ENCODE data around the gene TMEM179B. TPM values are rescaled to one million over a fixed set of nuclear protein-coding genes. Genes with fewer than 3 reads are reported as not detected.

TMEM179B gene
- total and polyA plus RNA-seq, 2 of the 4 experiments (the other 2 are of a cell fraction), result 29.4 to 67.1 TPM

- TF ChIP-seq, protein P1, sequence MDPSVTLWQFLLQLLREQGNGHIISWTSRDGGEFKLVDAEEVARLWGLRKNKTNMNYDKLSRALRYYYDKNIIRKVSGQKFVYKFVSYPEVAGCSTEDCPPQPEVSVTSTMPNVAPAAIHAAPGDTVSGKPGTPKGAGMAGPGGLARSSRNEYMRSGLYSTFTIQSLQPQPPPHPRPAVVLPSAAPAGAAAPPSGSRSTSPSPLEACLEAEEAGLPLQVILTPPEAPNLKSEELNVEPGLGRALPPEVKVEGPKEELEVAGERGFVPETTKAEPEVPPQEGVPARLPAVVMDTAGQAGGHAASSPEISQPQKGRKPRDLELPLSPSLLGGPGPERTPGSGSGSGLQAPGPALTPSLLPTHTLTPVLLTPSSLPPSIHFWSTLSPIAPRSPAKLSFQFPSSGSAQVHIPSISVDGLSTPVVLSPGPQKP (IDR thresholded peaks at IDR 0.05; ENCODE audit: borderline replicate concordance, low read depth, low read length), result no peak
- TF ChIP-seq SMC3 (IDR thresholded peaks at IDR 0.05; ENCODE audit: low read depth, low read length), result no peak
- TF ChIP-seq FOS (IDR thresholded peaks at IDR 0.05; ENCODE audit: low read depth, low read length), result no peak
Observed at GRCh38 chr11:62771144-62772021, 15.8 kb upstream of the TMEM179B start, which contains the start of gene TAF6L (continued).

GRCh38 chr11:62774407-62774806 is 12.8 kb upstream of the TMEM179B start:
- H3K18ac ChIP-seq (ENCODE audit: low read depth, low read length), result no peak overlapping the region

More at GRCh38 chr11:62774407-62774806, 12.8 kb upstream of the TMEM179B start:
- Histone ChIP-seq H2BK120ac (ENCODE audit: low read depth, low read length) (no peak overlapping the region), H3K23ac (ENCODE audit: low read depth, low read length) (no peak overlapping the region), H3K36me3 (ENCODE audit: control insufficient read depth, insufficient read depth, low read length) (peaks cover 26% of the 10 kb centered on the region), H2AK9ac (replicated peaks; ENCODE audit: low read depth, low read length, poor library complexity) (no peak overlapping the region), H3K56ac (ENCODE audit: extremely low read depth, insufficient read depth, low read length) (no peak overlapping the region), H3K4me2 (ENCODE audit: low read depth, low read length) (no peak overlapping the region), H3K4me3 (ENCODE audit: insufficient read depth, low read depth, low read length) (no peak overlapping the region), H2AFZ (replicated peaks; ENCODE audit: low read length, poor library complexity) (no peak overlapping the region), H4K91ac (ENCODE audit: insufficient read depth, low read depth, low read length) (no peak overlapping the region), H2BK5ac (ENCODE audit: low read depth, low read length, poor library complexity, severe bottlenecking) (no peak overlapping the region), H4K8ac (ENCODE audit: low read depth in 2 of 2, low read length in 2 of 2) (no peak overlapping the region), H3K9me3 (ENCODE audit: control insufficient read depth, insufficient read depth, low read length) (no peaks in the 10 kb centered on the region), H2BK20ac (ENCODE audit: low read depth, low read length) (no peak overlapping the region), H4K20me1 (ENCODE audit: insufficient read depth, low read length) (no peaks in the 10 kb centered on the region), H3K27ac (ENCODE audit: insufficient read depth, low read length) (no peak overlapping the region), H3K79me1 (ENCODE audit: low read depth in 1 of 2, low read length in 2 of 2) (peaks cover 8 to 31% of the 10 kb centered on the region in 2 experiments), H4K5ac (ENCODE audit: low read depth, low read length) (no peak overlapping the region), H3K9ac (ENCODE audit: low read depth, low read length) (no peak overlapping the region), H3K4ac (ENCODE audit: low read depth, low read length) (no peak overlapping the region), H2BK15ac (ENCODE audit: low read depth, low read length) (no peak overlapping the region), H2AK5ac (ENCODE audit: low read depth, low read length) (no peak overlapping the region), H3K4me1 (ENCODE audit: control insufficient read depth, insufficient read depth, low read length) (peaks cover 3% of the 10 kb centered on the region), H3K27me3 (ENCODE audit: control insufficient read depth, insufficient read depth, low read length) (no peaks in the 10 kb centered on the region), H3K14ac (replicated peaks; ENCODE audit: low read depth, low read length) (no peak overlapping the region), H3K9me1 (ENCODE audit: insufficient read depth, low read length) (0 out of 2 replicates have a peak, but pooled peaks cover 3% of the 10 kb centered on the region)
- TF ChIP-seq MAFK (IDR thresholded peaks at IDR 0.05; ENCODE audit: low read depth, low read length) (no peak), RFX5 (IDR thresholded peaks at IDR 0.05; ENCODE audit: low read depth, low read length) (no peak), RAD21 (IDR thresholded peaks at IDR 0.05; ENCODE audit: low read length) (no peak), CEBPB (IDR thresholded peaks at IDR 0.05; ENCODE audit: low read depth, low read length) (no peak), POLR2A (IDR thresholded peaks at IDR 0.05; ENCODE audit: low read depth, low read length) (no peak)
- ChIA-PET POLR2A (ENCODE audit: unreplicated experiment) (no interaction called here), CTCF (interaction anchor here (2.4 kb wide), 1 partner anchor 12 kb away, joined by 7 read pairs; no protein-coding TSS in a partner anchor)
- in situ Hi-C loops (cut with MboI; ENCODE audit: low sequenced_read_pairs), result no loop called here
- intact Hi-C loops (cut with micrococcal nuclease), result no loop called here
- ATAC-seq (ENCODE audit: low read depth), result no peak
- no TSS peak for BruUV-seq (replicated peaks)
- dilution Hi-C loops (cut with HindIII; ENCODE audit: low sequenced_read_pairs, unreplicated experiment), result no loop called here
- DNase-seq, result no peak
- 100% methylated on average over 4 of the region's 6 CpGs; no CpG with 5 or more reads in 1 of the 2 experiments for WGBS, 2 experiments (ENCODE audit: extremely low coverage in 2 of 2, insufficient read length in 1 of 2)

All from IMR-90 (cell line).